HG02763 (cell line): ENCODE results near the gene UNC13C.
"Not testable (repeated sequence)": the region's sequence is repeated elsewhere in the genome, so short reads cannot be mapped to it uniquely, and the experiment has no call there.

Experiments used
- ATAC-seq: cut with Tn5 transposase; IDR thresholded peaks from one replicate; pipeline ENCODE4 v1.9.1; 2021; ENCODE audit warnings: mild to moderate bottlenecking, moderate library complexity; ENCODE audit not compliant: unreplicated experiment

The UNC13C gene

DNA sequence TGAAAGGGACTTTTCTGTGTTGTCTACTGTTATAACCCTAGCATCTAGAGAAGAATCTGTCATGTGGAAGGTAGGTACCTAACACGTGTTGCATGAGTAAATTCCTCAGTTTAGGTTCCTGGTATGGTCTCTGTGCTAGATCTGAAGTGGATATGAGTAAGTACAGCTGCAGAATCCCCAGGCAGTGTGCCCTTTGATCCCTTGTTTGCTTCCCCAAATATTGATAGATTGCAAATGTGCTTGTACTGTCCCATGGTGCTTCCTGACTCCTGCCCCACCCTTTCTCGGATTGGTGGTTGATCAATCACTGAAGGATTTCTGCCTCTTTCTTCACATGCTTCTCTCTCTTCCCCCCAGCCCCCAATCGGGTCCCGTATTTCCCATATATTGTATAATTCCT is 450.4 kb downstream of the UNC13C start:
- ATAC-seq, result no peak

DNA sequence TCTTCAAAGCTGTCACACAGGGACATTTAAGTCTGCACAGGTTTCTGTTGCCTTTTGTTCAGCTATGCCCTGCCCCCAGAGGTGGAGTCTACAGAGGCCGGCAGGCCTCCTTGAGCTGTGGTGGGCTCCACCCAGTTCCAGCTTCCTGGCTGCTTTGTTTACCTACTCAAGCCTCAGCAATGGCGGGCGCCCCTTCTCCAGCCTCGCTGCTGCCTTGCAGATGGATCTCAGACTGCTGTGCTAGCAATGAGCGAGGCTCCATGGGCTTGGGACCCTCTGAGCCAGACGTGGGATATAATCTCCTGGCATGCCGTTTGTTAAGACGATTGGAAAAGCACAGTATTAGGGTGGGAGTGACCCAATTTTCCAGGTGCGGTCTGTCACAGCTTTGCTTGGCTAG is 472.0 kb downstream of the UNC13C start:
- not testable (repeated sequence) for ATAC-seq

DNA sequence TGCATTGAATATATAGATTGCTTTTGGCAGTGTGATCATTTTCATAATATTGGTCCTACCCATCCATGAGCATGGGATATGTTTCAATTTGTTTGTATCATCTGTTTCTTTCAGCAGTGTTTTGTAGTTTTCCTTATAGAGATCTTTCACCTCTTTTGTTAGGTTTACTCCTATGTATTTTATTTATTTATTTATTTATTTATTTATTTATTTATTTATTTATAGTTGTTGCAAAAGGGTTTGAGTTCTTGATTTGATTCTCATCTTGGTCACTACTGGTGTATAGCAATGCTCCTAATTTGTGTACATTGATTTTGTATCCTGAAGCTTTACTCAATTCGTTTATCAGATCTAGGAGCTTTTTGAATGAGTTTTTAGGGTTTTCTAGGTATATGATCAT is 478.2 kb downstream of the UNC13C start:
- ATAC-seq, result no peak

DNA sequence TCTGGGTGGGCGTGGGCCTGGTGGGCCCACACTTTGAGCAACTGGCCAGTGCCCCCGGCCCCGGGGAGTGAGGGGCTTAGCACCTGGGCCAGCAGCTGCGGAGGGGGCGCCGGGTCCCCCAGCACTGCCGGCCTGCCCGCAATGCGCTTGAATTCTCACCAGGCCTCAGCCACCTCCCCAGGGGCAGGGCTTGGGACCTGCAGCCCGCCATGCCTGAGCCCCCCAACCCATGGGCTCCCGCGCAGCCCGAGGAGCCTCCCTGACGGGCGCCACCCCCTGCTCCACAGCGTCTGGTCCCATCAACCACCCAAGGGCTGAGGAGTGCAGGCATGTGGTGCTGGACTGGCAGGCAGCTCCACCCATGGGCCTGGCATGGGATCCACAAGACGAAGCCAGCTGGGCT is 484.3 kb downstream of the UNC13C start:
- ATAC-seq, result no peak

DNA sequence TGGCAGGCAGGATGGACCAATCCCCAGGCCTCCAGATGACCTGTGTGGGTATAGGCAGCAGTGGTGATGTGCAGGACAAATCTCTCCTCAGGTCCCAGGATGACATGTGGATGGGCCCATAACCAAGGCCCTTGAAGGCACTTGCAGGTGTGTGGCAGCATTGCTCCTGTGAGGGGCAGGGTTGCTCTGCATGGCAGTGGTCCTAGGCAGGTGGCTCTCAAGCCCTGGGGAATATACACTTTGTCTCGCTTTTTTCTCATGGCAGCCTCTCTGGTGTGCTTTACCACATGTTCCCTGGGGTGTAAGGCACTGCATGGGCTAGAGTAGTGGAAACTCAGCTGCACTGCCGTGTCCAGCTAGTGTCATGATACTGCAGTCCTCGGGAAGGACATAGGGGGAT is 503.6 kb downstream of the UNC13C start:
- ATAC-seq, result no peak

DNA sequence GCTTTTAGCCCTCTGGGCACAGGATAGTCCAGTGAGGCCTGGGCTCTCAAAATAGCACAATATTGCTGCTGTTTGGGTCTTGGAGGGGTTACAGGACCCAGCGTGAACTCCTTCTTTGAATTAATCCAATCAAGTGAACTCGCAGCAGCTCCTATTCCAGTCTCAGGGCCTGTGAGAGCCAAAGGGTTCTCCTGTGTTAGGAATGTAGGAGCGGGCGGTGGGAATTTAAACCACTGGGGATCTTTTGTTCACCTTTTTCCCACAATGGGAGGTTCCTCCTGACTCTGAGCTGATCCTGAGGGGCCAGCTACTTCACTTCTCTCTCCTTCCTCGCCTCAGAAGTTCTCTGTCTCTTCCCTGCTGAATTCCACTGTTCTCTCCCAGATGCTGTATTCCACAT is 504.0 kb downstream of the UNC13C start:
- no peak for ATAC-seq

DNA sequence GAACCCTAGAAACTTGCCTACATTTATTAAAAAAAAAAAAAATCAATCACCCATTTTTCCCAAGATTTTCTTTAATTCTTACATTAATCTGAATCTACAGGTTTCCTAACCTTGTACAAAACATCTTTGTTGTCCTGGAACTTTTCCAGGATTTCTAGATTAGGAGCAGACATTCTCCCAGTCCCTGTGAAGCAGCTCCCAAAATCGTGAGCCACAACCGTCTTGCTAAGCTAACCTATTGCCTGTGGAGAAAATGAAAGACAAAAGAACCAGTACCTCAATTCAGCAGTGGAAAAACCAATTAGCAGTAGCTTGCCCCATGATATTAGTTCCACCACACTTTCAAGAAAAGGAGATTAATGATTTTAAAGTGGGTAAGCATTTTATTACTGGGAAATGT is 522.1 kb downstream of the UNC13C start:
- no peak for ATAC-seq

DNA sequence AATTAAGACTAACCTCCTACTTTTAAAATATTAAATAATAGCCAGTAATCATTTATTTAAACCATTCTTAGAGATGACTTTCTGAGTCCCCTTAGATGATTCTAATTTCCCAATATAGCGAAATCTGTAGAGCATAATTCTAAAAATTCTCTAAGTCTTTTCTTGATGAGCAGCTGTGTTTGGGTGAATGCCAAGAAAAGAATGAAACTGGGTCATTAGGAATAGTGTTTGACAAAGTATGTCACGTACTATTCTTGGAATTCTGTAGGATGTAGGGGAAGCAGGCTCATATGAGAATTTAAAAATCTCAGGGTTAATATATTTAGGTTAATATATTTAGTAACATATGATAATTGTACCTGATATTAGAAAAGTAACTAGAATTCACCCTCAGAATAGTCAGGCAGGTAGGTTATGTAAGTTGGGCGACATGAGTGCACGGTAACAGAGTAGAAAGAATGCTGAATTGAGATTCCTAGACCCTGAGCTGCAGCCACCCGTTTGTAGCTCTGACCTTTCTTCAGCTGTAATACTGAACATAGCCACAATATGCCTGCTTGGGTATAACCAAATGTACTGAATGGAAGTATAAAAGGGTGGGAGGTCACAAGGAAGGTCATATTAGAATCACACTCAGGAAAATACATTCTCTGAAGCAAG is 524.3 kb downstream of the UNC13C start:
- no peak for ATAC-seq

DNA sequence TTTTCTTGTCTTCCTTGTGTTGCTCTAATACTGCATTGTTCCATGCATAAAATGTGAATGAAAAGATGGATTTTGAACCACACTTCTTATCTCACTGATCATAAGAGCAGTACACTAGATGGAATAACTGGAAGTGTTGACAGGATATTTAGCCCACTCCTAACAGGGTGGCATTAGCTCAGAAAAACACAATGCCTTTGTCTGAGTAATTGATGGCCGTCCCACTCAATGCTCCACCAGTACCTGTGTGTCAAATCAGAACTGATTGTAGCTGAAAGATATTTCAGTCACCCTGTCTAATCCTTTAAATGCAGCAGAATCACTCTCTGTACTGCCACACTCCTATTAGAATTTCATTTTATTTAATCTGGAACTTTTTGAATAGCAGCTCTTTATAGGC is 526.5 kb downstream of the UNC13C start:
- ATAC-seq, result no peak

DNA sequence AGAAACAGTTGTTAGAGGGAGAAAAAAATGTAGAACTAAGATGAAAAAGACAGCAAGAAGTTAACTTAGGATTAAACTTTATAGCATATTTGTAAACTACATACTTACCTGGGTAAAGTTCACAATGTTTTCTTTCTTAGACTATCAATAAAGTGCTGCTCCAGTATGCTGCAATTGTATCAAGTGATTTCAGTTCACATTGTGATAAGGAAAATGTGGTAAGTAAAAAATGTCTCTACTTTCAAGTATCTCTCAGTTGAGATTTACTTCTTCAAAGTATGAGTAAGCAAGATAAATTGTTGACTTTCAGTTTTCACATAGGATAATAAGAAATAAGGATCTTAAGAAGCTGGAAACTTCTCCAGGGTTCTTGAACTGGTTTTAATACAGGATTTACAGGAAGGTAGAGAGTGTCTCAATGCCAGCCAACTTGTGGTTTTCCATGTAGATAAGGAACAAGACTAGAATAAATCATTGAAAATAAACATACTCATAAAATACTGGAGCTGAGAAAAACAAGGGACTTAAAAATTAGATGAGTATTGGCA is 528.8 kb downstream of the UNC13C start:
- ATAC-seq, result no peak

DNA sequence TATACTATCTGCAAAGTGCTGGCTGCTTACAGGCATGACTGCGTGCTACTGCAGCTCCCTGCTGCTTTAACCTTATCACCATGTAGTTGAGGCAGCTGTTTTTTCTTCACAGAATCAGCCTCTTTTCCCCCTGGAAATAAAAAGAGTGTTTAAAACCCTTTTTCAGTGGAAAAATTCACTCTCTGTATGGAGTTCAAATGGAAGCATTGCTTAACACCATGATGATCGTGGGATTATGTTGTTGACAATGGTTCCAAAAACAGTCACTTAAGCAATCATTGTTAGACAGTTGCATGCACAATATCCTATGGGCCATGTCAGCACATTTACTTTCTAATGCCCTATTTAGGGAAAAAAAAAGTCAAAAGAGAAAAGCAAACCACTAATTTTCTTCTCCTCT is 536.4 kb downstream of the UNC13C start:
- no peak for ATAC-seq

DNA sequence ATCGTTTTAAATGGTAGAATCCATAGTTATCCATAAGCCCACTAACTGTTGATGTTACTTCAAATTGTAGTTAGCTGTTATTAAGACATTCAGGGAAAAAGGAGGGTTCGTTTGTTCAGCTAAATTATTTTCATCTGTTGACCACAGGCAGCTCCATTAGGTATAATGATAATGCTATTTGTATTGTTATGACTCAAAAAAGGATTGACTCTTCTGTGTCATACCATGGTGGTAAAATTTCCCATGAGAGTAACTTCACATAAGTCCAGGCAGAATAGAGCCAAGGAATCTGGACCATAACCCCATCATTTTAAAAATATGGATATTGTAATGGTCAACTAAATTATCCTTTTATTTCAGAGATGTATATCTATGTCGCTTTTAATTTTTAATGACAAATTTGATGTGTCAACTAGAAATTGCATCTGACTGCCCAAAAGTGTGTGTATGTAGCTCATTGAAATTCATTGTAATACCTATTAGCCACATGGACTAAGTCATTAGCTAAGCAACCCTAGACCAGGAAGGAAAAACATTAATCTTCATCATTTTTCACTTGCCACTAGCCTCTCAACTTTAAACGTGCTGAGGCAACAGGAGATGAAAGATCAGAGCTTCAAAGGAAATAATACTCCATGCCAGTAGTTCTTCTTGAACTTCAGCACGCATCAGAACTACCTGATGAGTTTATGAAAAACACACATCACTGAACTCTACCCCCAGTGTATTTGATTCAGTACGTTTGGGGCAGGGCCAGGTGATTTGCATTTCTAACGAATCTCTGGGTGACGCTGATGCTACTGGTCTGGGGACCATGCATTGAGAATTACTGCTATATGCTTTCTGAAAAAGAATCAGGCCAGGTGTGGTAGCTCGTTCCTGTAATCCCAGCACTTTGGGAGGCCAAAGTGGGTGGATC is 537.7 kb downstream of the UNC13C start:
- no peak for ATAC-seq

DNA sequence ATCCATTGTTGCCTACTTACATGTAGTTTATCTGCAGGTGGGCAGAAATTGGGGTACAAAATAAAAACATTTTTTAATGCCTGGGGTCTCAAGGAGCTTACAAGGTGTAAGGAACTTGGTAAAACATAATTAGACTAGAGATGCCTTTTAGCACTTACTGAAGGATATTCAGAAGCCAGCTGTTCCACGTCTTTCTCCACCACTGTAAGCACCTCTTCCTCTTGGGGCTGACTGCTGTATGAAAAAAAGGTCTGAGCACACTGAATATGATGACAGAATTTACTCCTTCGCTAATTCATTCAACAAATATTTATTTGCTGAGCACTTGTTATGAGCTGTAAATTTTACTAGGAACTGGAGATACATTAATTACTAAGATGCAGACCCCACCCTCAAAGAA is 539.1 kb downstream of the UNC13C start:
- ATAC-seq, result no peak

DNA sequence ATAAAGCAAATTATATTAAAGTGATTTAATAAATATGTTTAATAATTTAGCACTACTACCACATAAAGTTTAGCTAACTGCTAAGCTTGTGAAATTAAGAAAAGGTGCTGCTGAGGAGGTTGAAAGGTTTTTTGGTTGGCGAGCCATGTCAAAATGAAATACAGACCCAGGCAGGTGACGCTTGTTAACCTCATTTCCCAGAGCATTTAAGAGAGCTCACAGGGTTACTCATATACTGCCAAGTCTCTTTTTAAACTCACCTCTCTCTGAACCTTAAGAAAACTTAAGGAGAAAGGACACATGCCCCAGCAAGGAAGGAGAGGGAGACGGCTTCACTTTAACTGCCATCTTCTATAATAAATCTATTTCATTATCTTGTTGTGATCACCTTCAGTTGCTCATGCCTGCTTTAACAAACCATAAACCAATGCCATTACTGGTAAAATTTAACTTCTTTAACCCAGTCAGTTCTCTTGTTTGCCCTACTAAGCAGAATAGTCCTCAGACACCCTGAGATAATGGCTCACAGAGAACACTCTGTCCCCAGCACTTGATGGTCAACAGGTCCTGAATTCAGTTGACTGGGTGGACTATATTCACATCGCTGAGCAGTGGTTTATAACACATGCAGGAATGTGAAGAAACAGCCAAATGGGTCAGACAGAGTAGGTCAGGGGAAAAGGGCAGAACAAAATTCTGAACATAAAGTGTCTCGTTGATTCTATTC is 540.1 kb downstream of the UNC13C start:
- no peak for ATAC-seq

DNA sequence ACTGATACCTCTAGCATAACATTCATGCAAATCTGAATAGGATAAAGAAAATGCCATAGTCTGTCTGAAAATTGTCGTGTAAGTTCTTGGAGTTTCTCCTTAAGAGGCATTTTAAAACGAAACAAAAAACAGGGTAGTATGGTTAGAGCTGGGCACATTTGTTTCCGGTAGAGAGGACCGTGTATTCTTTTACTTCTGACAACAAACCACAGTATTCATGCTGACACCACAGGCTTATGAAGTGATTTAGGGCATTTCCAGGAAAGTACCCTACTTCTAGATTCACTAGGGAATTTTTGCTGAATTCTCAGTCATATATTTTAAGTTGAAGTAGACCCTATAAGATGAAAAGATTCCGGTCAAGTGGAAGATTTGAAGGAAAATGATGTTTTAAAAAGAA is 541.3 kb downstream of the UNC13C start:
- peak; percentile 66 for ATAC-seq

DNA sequence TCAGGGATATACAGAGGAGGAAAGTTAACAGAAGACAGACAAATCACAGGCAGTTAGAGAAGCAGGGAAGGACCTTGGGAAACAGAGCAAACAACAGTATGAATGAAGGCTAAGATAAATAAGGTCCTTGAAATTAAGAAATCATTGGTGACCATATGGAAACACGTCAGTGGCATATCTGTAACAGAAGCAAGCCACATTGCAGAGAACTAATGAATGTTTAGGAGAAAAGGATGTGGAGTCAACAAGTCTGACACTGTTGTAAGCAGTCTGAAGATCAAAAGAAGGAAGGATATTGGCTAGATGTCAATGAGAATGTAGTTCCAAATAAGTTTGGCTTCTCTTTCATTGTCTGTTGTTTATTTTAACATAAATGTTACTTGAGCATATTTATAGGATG is 542.4 kb downstream of the UNC13C start:
- ATAC-seq, result no peak

DNA sequence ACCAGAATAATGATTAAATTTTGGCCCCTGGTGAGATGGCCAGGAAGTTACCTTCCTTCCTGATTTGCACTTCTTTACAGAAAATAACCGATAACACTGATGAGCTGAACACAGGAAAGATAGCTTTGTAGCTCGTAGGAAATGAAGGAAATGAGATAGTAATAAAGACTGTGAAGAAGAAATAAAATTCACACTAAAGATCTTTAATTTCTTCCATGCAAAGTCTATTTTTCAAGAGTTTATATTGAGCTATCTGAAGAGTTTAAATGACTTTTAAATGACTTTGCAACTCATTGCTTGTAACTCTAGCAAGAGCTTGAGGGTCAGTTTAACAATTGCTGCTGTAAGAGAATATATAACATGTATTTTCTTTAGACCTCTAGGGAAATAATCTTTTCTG is 543.0 kb downstream of the UNC13C start:
- no peak for ATAC-seq

DNA sequence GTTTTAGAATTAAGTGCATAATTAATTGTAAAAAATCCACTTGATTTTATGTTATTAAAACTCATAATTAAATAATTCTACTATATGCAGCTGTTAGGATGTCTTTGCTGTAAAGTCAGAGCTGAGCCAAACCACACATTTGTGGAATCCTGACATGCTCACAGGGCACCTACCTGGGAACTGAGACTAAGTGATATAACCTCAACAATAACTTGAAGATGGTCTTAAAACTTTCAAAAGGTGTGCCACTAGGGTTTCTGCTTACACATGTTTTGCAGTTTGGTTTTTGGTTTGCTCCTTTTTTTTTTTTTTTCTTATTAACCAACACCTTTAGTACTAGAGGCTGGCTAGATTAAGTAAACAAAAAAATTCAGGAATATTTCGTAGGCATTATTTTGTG is 549.8 kb downstream of the UNC13C start:
- no peak for ATAC-seq

DNA sequence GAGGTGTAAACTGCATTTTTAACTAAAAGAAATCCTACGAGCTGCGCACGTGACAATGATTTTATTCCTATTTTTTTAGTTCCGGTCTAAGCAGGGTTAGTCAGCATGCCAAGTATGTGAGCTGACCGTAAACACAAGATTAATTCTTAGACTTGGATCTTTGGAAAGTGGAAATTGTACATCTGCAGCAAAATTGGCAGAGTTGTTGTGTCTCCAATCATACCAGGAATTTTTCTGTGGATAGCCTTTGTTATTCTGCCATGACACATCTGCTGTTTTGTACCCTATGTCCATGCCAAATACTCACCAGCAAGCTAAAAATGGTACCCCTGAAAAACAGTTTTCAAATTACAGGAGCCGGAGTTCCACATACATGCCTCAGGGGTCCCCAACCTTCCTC is 562.5 kb downstream of the UNC13C start:
- ATAC-seq, result no peak

DNA sequence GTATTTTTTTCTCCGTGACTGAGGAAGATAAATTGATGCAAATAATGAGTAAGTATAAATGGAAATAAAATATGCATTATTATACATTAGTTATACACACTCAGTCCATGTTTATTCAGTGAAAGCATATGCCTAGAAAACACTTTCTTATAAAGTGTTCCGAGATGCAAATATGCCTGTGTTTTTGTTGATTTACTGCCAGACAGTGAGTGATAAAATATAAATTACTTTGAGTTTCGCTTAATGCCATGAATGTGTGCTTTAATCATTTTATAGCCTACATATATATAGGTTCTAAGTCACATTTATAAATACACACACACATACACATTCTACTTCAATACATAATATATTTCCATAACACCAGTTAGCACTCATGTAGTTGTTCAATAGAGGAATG is 569.2 kb downstream of the UNC13C start:
- no peak for ATAC-seq

DNA sequence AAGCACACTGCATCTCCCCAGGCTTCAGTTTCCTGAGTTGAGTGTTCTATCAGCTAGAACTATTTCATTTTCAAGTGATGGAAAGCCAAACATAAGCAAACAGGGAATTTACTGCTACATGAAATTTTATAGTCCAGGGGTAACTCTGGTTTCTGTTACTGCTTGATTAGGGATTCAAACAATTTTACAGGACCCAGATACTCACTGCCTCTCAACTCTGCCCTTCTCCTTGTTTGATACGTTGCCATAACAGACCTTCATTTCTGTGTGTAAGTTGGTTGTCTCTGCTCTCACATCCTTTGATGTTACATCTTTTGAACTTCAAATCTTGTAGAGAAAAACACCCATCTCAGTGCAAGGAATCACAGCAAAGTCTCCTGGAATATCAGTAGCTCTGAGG is 572.7 kb downstream of the UNC13C start:
- no peak for ATAC-seq

DNA sequence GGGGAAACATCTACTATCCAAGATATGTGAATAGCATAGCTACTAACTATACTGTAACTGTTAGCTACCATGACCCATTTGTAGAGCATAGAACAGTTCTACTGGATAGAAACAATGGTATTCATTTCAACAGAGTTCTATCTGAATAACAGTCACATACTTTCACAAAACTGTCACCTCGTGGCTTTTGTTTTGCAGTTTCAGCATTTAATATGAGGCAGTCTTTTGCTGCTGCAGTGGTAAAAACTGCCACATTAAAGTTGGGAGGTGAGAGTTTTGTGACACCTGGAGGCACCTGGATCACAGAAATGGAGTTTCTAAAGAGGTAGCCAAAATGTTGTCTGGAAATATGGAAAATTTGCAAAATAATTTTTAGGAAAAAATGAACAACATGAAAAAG is 578.0 kb downstream of the UNC13C start:
- ATAC-seq, result no peak
